Activated B cell treated with CpG ODN at 0.5 μM for 24 hours (primary cell): ENCODE results near the gene POLE. TPM values are rescaled to one million over a fixed set of nuclear protein-coding genes. Genes with fewer than 3 reads are reported as not detected.
A peak's percentile ranks its signal among the peaks of the same experiment; 100 is the strongest.

Experiments used
- ATAC-seq: fragments of 200-7000 bp; cut with Tn5 transposase; one replicate; pipeline ENCODE4 v1.10.0; 2021; ENCODE audit warnings: low read depth, mild to moderate bottlenecking, moderate library complexity
- CTCF ChIA-PET: fragments of 350-600 bp; sonication (Branson Sonifier 250); formaldehyde crosslinking; loops from one replicate; lab custom pipeline; 2021; ENCODE audit warnings: antibody characterized with exemption; lab: Charles Lee
- POLR2A ChIA-PET: fragments of 350-600 bp; sonication (Branson Sonifier 250); formaldehyde crosslinking; loops from one replicate; lab custom pipeline; 2021; ENCODE audit warnings: antibody characterized with exemption; lab: Charles Lee
- DNase-seq: peaks from one replicate; pipeline ENCODE4 v3.0.0; 2022
- H3K27ac Mint-ChIP-seq: one replicate; pipeline ENCODE4 v1.8.0; 2020; ENCODE audit warnings: mixed read lengths
- H3K27me3 Mint-ChIP-seq: one replicate; pipeline ENCODE4 v1.8.0; 2021; ENCODE audit warnings: mixed read lengths
- H3K36me3 Mint-ChIP-seq: one replicate; pipeline ENCODE4 v1.8.0; 2021; ENCODE audit warnings: low read depth, mixed read lengths
- H3K4me1 Mint-ChIP-seq: one replicate; pipeline ENCODE4 v1.8.0; 2021; ENCODE audit warnings: mixed read lengths
- H3K4me3 Mint-ChIP-seq: one replicate; pipeline ENCODE4 v1.8.0; 2020; ENCODE audit warnings: mild to moderate bottlenecking, mixed read lengths
- H3K9me3 Mint-ChIP-seq: one replicate; pipeline ENCODE4 v1.8.0; 2020; ENCODE audit warnings: mixed read lengths
- intact Hi-C: fragments of 100-400 bp; cut with micrococcal nuclease; formaldehyde crosslinking; loops from one replicate; pipeline ENCODE4 v1.15.1; 2024
- total RNA-seq: library from RNA; stranded (reverse); gene quantifications from 2 replicates; pipeline ENCODE4 v1.2.3, GENCODE V29; 2022
- TF ChIP-seq, protein P1 (sequence below): fragments of 200-600 bp; IDR thresholded peaks from one replicate; pipeline ENCODE4 v1.8.0; 2022; ENCODE audit warnings: antibody characterized with exemption, mild to moderate bottlenecking

Gene POLE
- total RNA-seq, 1 donor from 2014 or later: 64.3 TPM

DNA sequence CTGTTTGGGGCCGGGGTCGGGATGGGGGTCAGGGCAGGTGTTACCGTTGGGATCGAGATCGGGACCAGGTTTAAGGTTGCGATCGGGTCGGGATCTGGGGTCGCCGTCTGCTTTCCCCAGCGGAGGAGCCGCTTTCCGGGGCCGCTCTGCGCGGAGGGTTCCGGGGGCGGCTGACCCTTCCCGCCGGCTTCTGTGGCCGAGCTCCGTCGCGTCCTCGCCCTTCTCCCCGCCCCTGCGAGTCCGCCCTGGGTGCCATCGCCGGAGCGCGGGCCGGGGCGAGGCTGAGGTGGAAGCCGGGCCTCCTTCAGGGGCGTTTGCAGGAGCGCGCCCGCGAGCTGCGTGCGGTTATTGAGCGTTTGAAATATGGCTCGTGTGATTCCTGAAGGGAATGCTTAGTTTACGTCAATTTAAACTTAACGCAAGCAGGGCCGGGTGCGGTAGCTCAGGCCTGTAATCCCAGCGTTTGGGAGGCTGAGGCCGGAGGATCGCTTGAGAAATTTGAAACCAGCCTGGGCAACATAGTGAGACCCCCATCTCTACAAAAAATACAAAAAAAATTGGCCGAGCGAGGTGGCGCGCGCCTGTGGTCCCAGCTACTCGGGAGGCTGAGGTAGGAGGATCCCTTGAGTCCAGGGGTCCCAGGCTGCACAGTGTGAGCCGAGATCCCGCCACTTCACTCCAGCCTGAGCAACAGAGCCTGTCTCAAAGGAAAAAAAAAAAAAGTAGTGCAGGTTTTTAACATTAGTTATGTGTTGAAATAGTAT lies 24.1 kb upstream of the POLE start:
- Mint-ChIP-seq H3K4me1 (peaks cover 33% of the 10 kb centered on the region), H3K27me3 (no peaks in the 10 kb centered on the region), H3K4me3 (peak overlapping the region; percentile 82), H3K9me3 (peaks cover 10% of the 10 kb centered on the region), H3K36me3 (peaks cover 34% of the 10 kb centered on the region), H3K27ac (no peak overlapping the region)
- TF ChIP-seq, protein P1, sequence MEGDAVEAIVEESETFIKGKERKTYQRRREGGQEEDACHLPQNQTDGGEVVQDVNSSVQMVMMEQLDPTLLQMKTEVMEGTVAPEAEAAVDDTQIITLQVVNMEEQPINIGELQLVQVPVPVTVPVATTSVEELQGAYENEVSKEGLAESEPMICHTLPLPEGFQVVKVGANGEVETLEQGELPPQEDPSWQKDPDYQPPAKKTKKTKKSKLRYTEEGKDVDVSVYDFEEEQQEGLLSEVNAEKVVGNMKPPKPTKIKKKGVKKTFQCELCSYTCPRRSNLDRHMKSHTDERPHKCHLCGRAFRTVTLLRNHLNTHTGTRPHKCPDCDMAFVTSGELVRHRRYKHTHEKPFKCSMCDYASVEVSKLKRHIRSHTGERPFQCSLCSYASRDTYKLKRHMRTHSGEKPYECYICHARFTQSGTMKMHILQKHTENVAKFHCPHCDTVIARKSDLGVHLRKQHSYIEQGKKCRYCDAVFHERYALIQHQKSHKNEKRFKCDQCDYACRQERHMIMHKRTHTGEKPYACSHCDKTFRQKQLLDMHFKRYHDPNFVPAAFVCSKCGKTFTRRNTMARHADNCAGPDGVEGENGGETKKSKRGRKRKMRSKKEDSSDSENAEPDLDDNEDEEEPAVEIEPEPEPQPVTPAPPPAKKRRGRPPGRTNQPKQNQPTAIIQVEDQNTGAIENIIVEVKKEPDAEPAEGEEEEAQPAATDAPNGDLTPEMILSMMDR: no peak
- ChIA-PET POLR2A (interaction anchor here (0.7 to 1.8 kb wide), 5 partner anchors 49 to 197 kb away, joined by 3 to 8 read pairs (median 3); partner anchors contain the start of gene GOLGA3), CTCF (no interaction called here)
- ATAC-seq (no peak), DNase-seq (no peak)
- intact Hi-C loops: loop anchor here (5.0 kb wide), 1 partner anchor 784 kb away; the partner anchor contains the start of gene PUS1

DNA sequence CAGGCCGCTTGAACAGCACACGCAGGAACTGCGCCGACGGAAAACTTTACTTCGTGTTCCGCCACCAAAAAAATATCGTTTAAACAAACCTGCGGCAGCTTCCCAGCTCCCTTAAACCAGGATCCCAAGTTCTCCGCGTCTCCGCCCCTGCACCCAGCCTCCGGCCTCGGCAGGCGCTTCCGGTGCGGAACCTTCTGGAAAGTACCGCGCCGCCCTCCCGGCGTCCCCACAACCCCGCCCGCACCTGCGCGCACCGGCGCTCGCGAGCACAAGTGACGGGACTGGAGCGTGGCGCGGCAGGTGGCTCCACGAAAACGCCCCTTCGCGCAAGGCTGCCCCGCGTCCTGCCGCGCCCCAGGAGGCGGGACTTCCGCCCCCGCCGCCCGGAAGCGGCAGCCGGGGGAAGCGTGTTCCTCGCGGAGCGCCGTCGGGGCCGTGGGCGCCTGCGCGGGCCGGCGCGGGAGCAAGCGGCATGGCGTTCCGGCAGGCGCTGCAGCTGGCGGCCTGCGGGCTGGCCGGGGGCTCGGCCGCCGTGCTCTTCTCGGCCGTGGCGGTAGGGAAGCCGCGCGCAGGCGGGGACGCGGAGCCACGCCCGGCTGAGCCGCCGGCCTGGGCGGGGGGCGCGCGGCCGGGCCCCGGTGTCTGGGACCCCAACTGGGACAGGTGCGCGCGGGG lies 23.4 kb upstream of the POLE start, which contains the start of gene PGAM5:
Gene PGAM5 (plus strand): TSS at position 438 of the 675 bp plus-strand sequence. CDS start 35 bp downstream, at position 473.
- TF ChIP-seq, protein P1: no peak
- Mint-ChIP-seq H3K27ac (peak within 1 kb of the TSS; percentile 95), H3K4me1 (peaks cover 33% of the 10 kb centered on the region), H3K9me3 (peaks cover 10% of the 10 kb centered on the region), H3K4me3 (peak within 1 kb of the TSS; percentile 92), H3K27me3 (no peaks in the 10 kb centered on the region), H3K36me3 (peaks cover 30% of the 10 kb centered on the region)
- intact Hi-C loops: loop anchor here (1.0 to 5.0 kb wide), 7 partner anchors 10 to 783 kb away; partner anchors contain the start of genes CHFR, POLE, PUS1 and PXMP2
- POLR2A ChIA-PET: interaction anchor here (0.6 to 1.8 kb wide), 7 partner anchors 11 to 199 kb away, joined by 3 to 8 read pairs (median 3); partner anchors contain the start of genes CHFR and GOLGA3
- DNase-seq (peak; percentile 96), ATAC-seq (peak; percentile 93)
- CTCF ChIA-PET: no interaction called here

DNA sequence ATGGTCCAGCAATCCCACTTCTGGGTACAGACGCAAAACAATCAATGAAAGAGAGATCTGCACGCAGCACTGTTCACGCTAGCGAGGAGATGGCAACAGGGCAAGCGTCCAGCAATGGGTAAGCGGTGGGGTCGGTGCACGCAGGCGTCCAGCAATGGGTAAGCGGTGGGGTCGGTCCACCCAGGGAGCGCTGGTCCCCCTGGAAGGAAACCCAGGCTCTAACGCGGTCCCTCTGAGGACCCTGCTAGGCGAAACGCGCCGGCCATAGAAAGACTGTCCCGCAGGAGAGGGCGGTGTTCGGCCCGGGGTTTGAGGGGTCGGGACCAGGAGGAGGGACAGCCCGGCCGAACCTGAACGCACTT lies 22.9 kb upstream of the POLE start:
- H3K27ac Mint-ChIP-seq: peak overlapping the region; percentile 95
- ChIA-PET POLR2A (interaction anchor here (0.6 to 1.8 kb wide), 6 partner anchors 10 to 199 kb away, joined by 3 to 8 read pairs (median 4); partner anchors contain the start of genes CHFR and GOLGA3), CTCF (no interaction called here)
- H3K4me1 Mint-ChIP-seq: peaks cover 33% of the 10 kb centered on the region
- intact Hi-C loops: loop anchor here (1.0 to 5.0 kb wide), 7 partner anchors 10 to 783 kb away; partner anchors contain the start of genes CHFR, POLE, PUS1 and PXMP2
- ATAC-seq (peak; percentile 16), DNase-seq (no peak)
- peak overlapping the region; percentile 92 for H3K4me3 Mint-ChIP-seq
- H3K27me3 Mint-ChIP-seq: no peaks in the 10 kb centered on the region
- H3K36me3 Mint-ChIP-seq: peaks cover 28% of the 10 kb centered on the region
- peaks cover 10% of the 10 kb centered on the region for H3K9me3 Mint-ChIP-seq
- TF ChIP-seq, protein P1: no peak

DNA sequence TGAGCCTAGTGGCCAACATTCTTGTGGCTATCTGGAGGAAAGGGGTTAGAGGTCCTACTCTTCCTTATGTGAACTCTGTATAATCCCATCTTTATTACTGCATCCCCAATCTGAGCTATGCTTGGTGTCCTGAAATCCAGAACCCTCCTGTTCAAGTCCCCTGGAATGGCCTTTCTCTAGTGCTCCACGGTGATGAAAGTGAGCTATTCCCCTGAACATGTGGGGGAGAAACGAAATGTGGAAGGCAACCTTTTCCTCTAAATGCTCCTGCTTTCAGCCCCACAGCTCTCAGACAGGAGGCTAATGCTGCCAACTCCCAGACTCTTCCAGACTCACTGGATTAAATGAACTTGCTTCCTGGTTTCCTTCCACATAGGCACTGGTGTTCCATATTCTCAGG lies 21.0 kb upstream of the POLE start:
- peaks cover 33% of the 10 kb centered on the region for H3K36me3 Mint-ChIP-seq
- H3K9me3 Mint-ChIP-seq: peaks cover 10% of the 10 kb centered on the region
- POLR2A ChIA-PET: interaction anchor here (0.6 kb wide), 1 partner anchor 56 kb away, joined by 5 read pairs; no protein-coding TSS in a partner anchor
- TF ChIP-seq, protein P1: no peak
- DNase-seq (no peak), ATAC-seq (no peak)
- CTCF ChIA-PET: no interaction called here
- peak overlapping the region; percentile 46 for H3K27ac Mint-ChIP-seq
- intact Hi-C loops: no loop called here
- peaks cover 28% of the 10 kb centered on the region for H3K4me1 Mint-ChIP-seq
- no peak overlapping the region for H3K4me3 Mint-ChIP-seq
- H3K27me3 Mint-ChIP-seq: no peaks in the 10 kb centered on the region
